GM12864 (cell line): ENCODE results near the gene C3orf85.

Experiments
- DNase-seq: peaks from one replicate; pipeline ENCODE4 v3.0.0-alpha.2; 2011; ENCODE audit warnings: low read depth
- H3K4me3 ChIP-seq: 2 replicates; pipeline ENCODE4 v1.5.1; 2011; ENCODE audit warnings: mild to moderate bottlenecking, low read depth, low read length, control low read depth
- CTCF ChIP-seq: IDR thresholded peaks from 2 replicates; pipeline ENCODE4 v1.5.1; 2011; ENCODE audit warnings: low read depth, mild to moderate bottlenecking, moderate library complexity, low read length, control low read depth, inconsistent platforms; ENCODE audit errors: missing control alignments

C3orf85 gene

GRCh38 chr3:109143646-109144045 lies 7.1 kb downstream of the C3orf85 start:
- no peak for TF ChIP-seq CTCF
- H3K4me3 ChIP-seq = no peak overlapping the region
- DNase-seq = no peak

- no peak for TF ChIP-seq CTCF
- no peak overlapping the region for H3K4me3 ChIP-seq
- DNase-seq = no peak
Measured at GRCh38 chr3:109149078-109149477, 12.6 kb downstream of the C3orf85 start.

GRCh38 chr3:109152320-109152719 lies 15.8 kb downstream of the C3orf85 start:
- H3K4me3 ChIP-seq = no peak overlapping the region
- no peak for TF ChIP-seq CTCF
- no peak for DNase-seq

- no peak for DNase-seq
- no peak for TF ChIP-seq CTCF
- H3K4me3 ChIP-seq = no peak overlapping the region
Measured at GRCh38 chr3:109154979-109155378, 18.5 kb downstream of the C3orf85 start.

GRCh38 chr3:109155828-109156227 lies 19.3 kb downstream of the C3orf85 start:
- DNase-seq = no peak
- H3K4me3 ChIP-seq = no peak overlapping the region
- TF ChIP-seq CTCF = no peak

- no peak for TF ChIP-seq CTCF
- DNase-seq = no peak
- no peak overlapping the region for H3K4me3 ChIP-seq
Measured at GRCh38 chr3:109161487-109162123, 25.1 kb downstream of the C3orf85 start.

- no peak for TF ChIP-seq CTCF
- no peak for DNase-seq
- H3K4me3 ChIP-seq = no peak overlapping the region
Measured at GRCh38 chr3:109165905-109166304, 29.4 kb downstream of the C3orf85 start.
